ENCODE measurements around the gene AMBRA1. TPM values are rescaled to one million over a fixed set of nuclear protein-coding genes. Genes with fewer than 3 reads are reported as not detected.

AMBRA1 gene
- total and polyA plus RNA-seq, 8 donors = 4.6 to 59.4 (median 23.3) TPM

DNA sequence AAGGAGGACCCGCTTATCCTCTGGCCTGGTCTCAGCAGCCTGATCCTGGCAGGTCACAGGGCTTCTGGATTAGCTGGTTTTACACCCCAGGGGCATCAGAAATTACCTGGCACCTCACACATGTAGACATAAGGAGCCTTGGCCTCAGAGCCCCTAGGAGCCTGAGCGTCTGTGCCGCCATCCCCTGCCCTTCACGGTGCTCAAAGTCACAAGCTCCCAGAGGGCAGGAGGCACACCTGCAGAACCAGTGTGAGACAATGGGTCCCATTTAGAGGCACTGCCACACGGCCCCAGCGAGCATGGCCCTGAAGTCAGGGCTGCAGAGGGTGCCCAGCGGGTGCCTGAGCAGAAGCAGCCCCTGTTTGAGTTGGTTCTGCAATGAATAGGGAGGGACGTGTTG lies 242.7 kb downstream of the AMBRA1 start:
- H3K9me3 ChIP-seq = no peaks in the 10 kb centered on the region
- WGBS, 5 donors = 44 to 74% (median 59%) methylated on average over 7 to 8 of the region's 8 CpGs
- intact Hi-C loops (cut with DNase I; ENCODE audit: low total_unique reads) = no loop called here
- H3K4me1 ChIP-seq = peaks cover 39 to 92% (median 86%) of the 10 kb centered on the region in 4 donors
- H3K4me3 ChIP-seq = no peak overlapping the region
- DNase-seq = no peak
- H3K27ac ChIP-seq = peak overlapping the region; percentile 76 to 90 (median 78)
- peaks cover 0 to 13% (median 2%) of the 10 kb centered on the region in 4 donors for H3K36me3 ChIP-seq
- no peak for TF ChIP-seq EP300 (IDR thresholded peaks at IDR 0.05)
- TF ChIP-seq, protein P1, sequence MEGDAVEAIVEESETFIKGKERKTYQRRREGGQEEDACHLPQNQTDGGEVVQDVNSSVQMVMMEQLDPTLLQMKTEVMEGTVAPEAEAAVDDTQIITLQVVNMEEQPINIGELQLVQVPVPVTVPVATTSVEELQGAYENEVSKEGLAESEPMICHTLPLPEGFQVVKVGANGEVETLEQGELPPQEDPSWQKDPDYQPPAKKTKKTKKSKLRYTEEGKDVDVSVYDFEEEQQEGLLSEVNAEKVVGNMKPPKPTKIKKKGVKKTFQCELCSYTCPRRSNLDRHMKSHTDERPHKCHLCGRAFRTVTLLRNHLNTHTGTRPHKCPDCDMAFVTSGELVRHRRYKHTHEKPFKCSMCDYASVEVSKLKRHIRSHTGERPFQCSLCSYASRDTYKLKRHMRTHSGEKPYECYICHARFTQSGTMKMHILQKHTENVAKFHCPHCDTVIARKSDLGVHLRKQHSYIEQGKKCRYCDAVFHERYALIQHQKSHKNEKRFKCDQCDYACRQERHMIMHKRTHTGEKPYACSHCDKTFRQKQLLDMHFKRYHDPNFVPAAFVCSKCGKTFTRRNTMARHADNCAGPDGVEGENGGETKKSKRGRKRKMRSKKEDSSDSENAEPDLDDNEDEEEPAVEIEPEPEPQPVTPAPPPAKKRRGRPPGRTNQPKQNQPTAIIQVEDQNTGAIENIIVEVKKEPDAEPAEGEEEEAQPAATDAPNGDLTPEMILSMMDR (IDR thresholded peaks at IDR 0.05) = no peak
- no peak for TF ChIP-seq POLR2AphosphoS5 (IDR thresholded peaks at IDR 0.05)
- TF ChIP-seq POLR2A (IDR thresholded peaks at IDR 0.05) = no peak
- H3K27me3 ChIP-seq = no peaks in the 10 kb centered on the region

DNA sequence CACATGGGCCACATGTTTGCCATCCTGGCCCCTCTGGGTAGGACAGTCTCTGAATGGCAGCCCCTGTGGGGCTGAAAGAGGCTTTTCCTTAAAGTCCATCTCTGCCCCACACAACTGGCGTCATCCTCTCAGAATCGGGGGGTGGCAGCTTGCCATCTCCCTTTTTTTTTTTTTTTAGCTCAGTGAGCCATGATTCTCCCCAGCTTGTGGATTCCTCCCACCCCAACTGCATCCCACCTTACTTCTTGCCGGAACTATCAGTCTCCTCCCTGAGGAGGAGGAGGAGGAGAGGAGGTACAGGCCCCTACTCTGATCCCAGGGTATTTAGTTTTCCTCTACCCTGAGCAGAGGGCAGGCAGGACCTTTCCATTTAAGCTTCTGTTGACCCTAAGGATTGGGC lies 243.1 kb downstream of the AMBRA1 start:
- Histone ChIP-seq H3K4me1 (peaks cover 39 to 91% (median 83%) of the 10 kb centered on the region in 4 donors), H3K27me3 (no peaks in the 10 kb centered on the region), H3K36me3 (peaks cover 0 to 11% (median 0%) of the 10 kb centered on the region in 4 donors), H3K27ac (peak overlapping the region in 4 of 5 donors; percentile 30 to 90 (median 81)), H3K9me3 (no peaks in the 10 kb centered on the region), H3K4me3 (no peak overlapping the region)
- DNase-seq = no peak
- TF ChIP-seq POLR2AphosphoS5 (IDR thresholded peaks at IDR 0.05) = no peak
- TF ChIP-seq, protein P1 (IDR thresholded peaks at IDR 0.05) = no peak
- TF ChIP-seq POLR2A (IDR thresholded peaks at IDR 0.05) = no peak
- no peak for TF ChIP-seq EP300 (IDR thresholded peaks at IDR 0.05)
- intact Hi-C loops (cut with DNase I; ENCODE audit: low total_unique reads) = no loop called here
- 44 to 64% (median 55%) methylated on average over 3 of the region's 3 CpGs for WGBS, 5 donors

DNA sequence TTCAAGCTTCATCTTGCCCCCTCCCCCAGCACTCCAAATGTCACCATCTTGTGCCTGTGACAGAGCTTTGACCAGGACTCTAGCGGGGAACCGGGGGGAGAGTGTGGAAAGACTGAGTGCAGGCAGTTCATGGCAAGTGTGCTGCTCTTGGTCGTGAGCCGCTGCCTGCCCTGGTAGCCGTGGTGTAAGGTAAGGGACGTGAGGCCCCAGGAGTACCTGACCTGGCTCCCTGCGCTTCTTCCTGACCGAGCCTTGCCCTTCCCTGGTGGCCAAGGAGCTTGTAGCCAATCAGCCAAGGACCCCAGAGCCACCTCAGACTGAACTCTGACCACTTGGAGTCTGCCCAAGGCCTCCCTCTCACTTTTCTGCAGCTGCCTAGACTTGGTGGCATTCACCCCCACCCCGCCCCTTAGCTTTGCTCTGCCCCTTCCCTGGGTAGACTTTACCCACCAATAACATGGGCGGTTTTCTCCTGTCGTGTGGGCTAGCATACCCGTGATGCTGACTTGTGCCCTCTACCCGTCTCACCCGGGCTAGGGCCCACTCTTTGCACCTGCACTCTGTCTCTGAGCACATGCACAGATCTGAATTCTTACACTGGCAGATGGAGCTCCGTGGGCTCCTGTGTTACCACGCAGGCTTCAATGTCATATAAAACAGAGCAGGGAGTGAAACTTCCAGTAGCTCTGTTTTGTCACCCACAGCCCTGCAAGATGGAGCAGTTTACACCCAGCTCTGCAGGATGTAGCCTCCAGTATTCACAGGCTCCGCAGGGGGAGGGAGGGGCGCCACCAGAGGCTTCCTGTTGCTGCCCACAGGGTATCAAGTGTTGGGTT lies 245.0 kb downstream of the AMBRA1 start:
- TF ChIP-seq, protein P1 (IDR thresholded peaks at IDR 0.05) = no peak
- TF ChIP-seq POLR2A (IDR thresholded peaks at IDR 0.05) = no peak
- no peak for TF ChIP-seq EP300 (IDR thresholded peaks at IDR 0.05)
- no peak for TF ChIP-seq POLR2AphosphoS5 (IDR thresholded peaks at IDR 0.05)
- Histone ChIP-seq H3K36me3 (peaks cover 0 to 9% (median 0%) of the 10 kb centered on the region in 4 donors), H3K27ac (peak overlapping the region; percentile 74 to 90 (median 84)), H3K27me3 (no peaks in the 10 kb centered on the region), H3K4me1 (peaks cover 39 to 74% (median 70%) of the 10 kb centered on the region in 4 donors), H3K4me3 (peak overlapping the region; percentile 69 to 93 (median 82)), H3K9me3 (no peaks in the 10 kb centered on the region)
- WGBS, 5 donors = 21 to 43% (median 32%) methylated on average over 12 to 18 of the region's 18 CpGs
- no peak for DNase-seq
- intact Hi-C loops (cut with DNase I; ENCODE audit: low total_unique reads) = no loop called here

DNA sequence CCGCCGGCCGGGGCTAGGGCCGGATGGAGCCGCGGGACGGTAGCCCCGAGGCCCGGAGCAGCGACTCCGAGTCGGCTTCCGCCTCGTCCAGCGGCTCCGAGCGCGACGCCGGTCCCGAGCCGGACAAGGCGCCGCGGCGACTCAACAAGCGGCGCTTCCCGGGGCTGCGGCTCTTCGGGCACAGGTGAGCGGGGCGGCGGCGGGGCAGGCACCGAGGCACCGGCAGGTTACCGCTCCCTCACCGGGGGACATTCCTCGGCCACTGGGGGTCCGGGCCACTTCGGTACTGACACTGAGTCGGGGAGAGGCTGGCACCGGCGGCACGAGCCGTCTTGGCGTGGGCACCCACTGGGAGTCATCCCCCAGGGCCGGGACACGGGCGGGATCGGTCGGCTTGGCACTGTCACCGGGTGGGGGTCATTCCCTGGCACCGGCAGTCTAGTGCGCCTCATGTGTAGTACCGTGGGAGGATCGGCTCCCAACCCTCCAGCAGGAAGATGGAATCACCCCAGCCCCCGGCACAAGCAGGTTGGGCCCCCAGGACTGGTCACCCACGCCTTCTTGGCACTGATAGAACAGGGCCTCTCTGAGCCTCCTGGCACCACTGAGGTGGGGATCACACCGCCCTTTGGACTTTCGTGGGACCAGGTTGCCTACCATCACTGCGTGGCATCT lies 246.0 kb downstream of the AMBRA1 start:
- Histone ChIP-seq H3K4me3 (peak overlapping the region; percentile 69 to 93 (median 82)), H3K9me3 (no peaks in the 10 kb centered on the region), H3K27ac (peak overlapping the region; percentile 74 to 90 (median 84)), H3K36me3 (no peaks in the 10 kb centered on the region), H3K4me1 (peaks cover 38 to 65% (median 60%) of the 10 kb centered on the region in 4 donors), H3K27me3 (no peaks in the 10 kb centered on the region)
- intact Hi-C loops (cut with DNase I; ENCODE audit: low total_unique reads) = no loop called here
- DNase-seq = no peak
- TF ChIP-seq, protein P1 (IDR thresholded peaks at IDR 0.05) = no peak
- TF ChIP-seq POLR2AphosphoS5 (IDR thresholded peaks at IDR 0.05) (no peak), POLR2A (IDR thresholded peaks at IDR 0.05) (no peak), EP300 (IDR thresholded peaks at IDR 0.05) (no peak)
- 3 to 23% (median 4%) methylated on average over 19 to 63 of the region's 63 CpGs for WGBS, 5 donors
